ENCODE results near the gene RNF223. TPM values are rescaled to one million over a fixed set of nuclear protein-coding genes. Genes with fewer than 3 reads are reported as not detected.
"Not testable (repeated sequence)": the region's sequence is repeated elsewhere in the genome, so short reads cannot be mapped to it uniquely, and the experiment has no call there.

The RNF223 gene
- total RNA-seq, 1 donor from 2014 or later: not detected

DNA sequence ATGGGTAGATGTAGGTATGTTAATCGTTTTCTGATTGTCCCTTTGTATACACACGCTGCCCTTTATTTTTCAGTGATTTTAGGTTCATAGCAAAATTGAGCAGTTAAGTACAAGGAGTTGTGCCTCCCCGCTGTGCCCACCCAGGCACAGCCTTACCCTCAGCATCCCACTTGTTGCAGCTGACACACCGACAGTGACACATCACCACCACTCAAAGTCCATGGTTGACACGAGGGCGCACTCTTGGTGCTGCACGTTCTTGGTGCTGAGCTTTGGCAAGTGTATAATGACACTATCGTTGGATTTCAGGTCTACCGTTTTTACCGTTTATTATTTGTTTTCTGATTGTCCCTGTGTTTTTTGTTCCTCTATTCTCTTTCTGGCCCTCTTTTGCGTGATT, 26.2 kb upstream of the RNF223 start:
- Mint-ChIP-seq H3K27ac (no peak overlapping the region), H3K27me3 (no peaks in the 10 kb centered on the region), H3K4me3 (no peak overlapping the region), H3K9me3 (no peaks in the 10 kb centered on the region), H3K36me3 (ENCODE audit: low read depth) (no peaks in the 10 kb centered on the region), H3K4me1 (no peaks in the 10 kb centered on the region)
- DNase-seq: no peak
- ChIA-PET CTCF (no interaction called here), POLR2A (no interaction called here)
- intact Hi-C loops (cut with micrococcal nuclease): no loop called here
- no peak for TF ChIP-seq CTCF (IDR thresholded peaks at IDR 0.05)
- ATAC-seq (ENCODE audit: low read depth): no peak

DNA sequence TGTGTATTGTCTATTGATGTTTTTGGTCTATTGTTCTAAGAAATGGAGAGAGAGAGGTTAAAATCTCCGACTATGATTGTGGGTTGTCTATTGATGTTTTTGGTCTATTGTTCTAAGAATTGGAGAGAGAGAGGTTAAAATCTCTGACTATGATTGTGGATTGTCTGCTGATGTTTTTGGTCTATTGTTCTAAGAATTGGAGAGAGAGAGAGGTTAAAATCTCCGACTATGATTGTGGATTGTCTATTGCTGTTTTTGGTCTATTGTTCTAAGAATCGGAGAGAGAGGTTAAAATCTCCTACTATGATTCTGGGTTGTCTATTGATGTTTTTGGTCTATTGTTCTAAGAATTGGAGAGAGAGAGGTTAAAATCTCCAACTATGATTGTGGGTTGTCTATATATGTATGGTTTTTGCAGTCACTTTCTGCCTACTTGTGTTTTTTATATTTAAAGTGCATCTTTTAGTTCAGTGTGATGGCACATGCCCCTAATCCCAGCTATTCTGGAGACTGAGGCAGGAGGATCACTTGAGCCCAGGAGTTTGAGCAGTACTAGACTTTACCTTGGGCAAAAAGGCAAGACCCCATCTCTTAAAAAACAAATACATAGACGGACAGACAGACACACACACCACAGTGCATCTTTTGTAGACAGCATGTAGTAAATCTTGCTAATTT, 25.5 kb upstream of the RNF223 start:
- Mint-ChIP-seq H3K4me3 (no peak overlapping the region), H3K27ac (no peak overlapping the region), H3K36me3 (ENCODE audit: low read depth) (no peaks in the 10 kb centered on the region), H3K27me3 (no peaks in the 10 kb centered on the region), H3K9me3 (no peaks in the 10 kb centered on the region), H3K4me1 (no peaks in the 10 kb centered on the region)
- ChIA-PET CTCF (no interaction called here), POLR2A (no interaction called here)
- DNase-seq: no peak
- intact Hi-C loops (cut with micrococcal nuclease): no loop called here
- TF ChIP-seq CTCF (IDR thresholded peaks at IDR 0.05): no peak
- ATAC-seq (ENCODE audit: low read depth): no peak

- ATAC-seq (ENCODE audit: low read depth) (no peak), DNase-seq (no peak)
- H3K27me3 Mint-ChIP-seq: no peaks in the 10 kb centered on the region
- TF ChIP-seq CTCF (IDR thresholded peaks at IDR 0.05): no peak
- no peak overlapping the region for H3K4me3 Mint-ChIP-seq
- H3K27ac Mint-ChIP-seq: no peak overlapping the region
- ChIA-PET POLR2A (no interaction called here), CTCF (no interaction called here)
- intact Hi-C loops (cut with micrococcal nuclease): no loop called here
- no peaks in the 10 kb centered on the region for H3K36me3 Mint-ChIP-seq (ENCODE audit: low read depth)
- no peaks in the 10 kb centered on the region for H3K4me1 Mint-ChIP-seq
- H3K9me3 Mint-ChIP-seq: no peaks in the 10 kb centered on the region
These were observed 24.7 kb upstream of the RNF223 start for GRCh38 chr1:1098681-1099421.

DNA sequence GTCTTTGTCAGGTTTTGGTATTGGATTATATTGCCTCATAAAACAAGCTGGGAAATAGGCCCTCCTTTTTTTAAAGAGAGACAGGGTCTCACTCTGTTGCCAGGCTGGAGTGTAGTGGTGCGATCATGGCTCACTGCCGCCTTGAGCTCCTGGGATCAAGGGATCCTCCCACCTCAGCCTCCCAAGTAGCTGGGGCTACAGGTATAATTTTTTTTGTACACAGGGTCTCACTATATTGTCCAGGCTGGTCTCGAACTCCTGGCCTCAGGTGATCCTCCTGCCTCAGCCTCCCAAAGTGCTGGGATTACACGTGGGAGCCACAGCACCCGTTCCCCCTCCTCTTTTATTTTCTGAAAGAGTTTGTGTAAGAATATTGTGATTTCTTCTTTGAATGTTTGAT, 22.0 kb upstream of the RNF223 start:
- POLR2A ChIA-PET; H3K4me1 Mint-ChIP-seq; H3K36me3 Mint-ChIP-seq (ENCODE audit: low read depth); DNase-seq; intact Hi-C loops (cut with micrococcal nuclease); ATAC-seq (ENCODE audit: low read depth); H3K27me3 Mint-ChIP-seq; H3K4me3 Mint-ChIP-seq; H3K27ac Mint-ChIP-seq; CTCF ChIA-PET; H3K9me3 Mint-ChIP-seq: not testable (repeated sequence)

DNA sequence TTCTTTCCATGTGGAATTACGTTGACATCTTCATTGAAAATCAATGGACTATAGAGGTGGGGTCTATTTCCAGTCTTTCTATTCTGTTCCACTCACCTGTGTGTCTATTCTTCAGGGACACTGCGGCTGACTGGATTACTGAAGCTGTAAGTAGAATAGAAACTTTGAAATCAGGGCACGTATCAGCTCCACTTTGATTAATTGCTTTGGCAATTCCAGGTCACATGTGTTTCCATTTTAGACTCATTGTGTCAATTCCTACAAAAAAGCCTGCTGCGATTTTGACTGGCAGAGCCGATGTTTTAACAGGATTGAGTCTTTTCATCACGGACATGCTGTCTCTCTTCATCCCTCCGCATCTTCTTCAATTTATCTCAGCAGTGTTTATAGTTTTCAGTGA, 20.9 kb upstream of the RNF223 start:
- no peak for TF ChIP-seq CTCF (IDR thresholded peaks at IDR 0.05)
- peaks cover 6% of the 10 kb centered on the region for H3K4me1 Mint-ChIP-seq
- no peak overlapping the region for H3K4me3 Mint-ChIP-seq
- H3K27me3 Mint-ChIP-seq: no peaks in the 10 kb centered on the region
- H3K9me3 Mint-ChIP-seq: no peaks in the 10 kb centered on the region
- no peak overlapping the region for H3K27ac Mint-ChIP-seq
- no peaks in the 10 kb centered on the region for H3K36me3 Mint-ChIP-seq (ENCODE audit: low read depth)
- intact Hi-C loops (cut with micrococcal nuclease): no loop called here
- POLR2A ChIA-PET: no interaction called here
- no peak for DNase-seq
- CTCF ChIA-PET: no interaction called here
- no peak for ATAC-seq (ENCODE audit: low read depth)

Data from activated B cell treated with CpG ODN at 0.5 μM for 24 hours (primary cell).